OCI-LY7 (cell line): ENCODE measurements around the gene CLEC20A.

ENCODE experiments used
- EZH2phosphoT487 ChIP-seq: fragments of 200-600 bp; sonication (generic); IDR thresholded peaks from 2 replicates; pipeline ENCODE4 v1.6.1; 2018; ENCODE audit warnings: low read depth, borderline replicate concordance, mild to moderate bottlenecking, mixed run types, antibody characterized with exemption, low read length, moderate library complexity, mixed read lengths
- TF ChIP-seq, protein P1 (sequence below): fragments of 200-600 bp; sonication (generic); conservative IDR thresholded peaks from 2 replicates; pipeline ENCODE4 v1.5.1; 2014; ENCODE audit warnings: mild to moderate bottlenecking, antibody characterized with exemption, low read length, moderate library complexity, mixed read lengths

- TF ChIP-seq, protein P1, sequence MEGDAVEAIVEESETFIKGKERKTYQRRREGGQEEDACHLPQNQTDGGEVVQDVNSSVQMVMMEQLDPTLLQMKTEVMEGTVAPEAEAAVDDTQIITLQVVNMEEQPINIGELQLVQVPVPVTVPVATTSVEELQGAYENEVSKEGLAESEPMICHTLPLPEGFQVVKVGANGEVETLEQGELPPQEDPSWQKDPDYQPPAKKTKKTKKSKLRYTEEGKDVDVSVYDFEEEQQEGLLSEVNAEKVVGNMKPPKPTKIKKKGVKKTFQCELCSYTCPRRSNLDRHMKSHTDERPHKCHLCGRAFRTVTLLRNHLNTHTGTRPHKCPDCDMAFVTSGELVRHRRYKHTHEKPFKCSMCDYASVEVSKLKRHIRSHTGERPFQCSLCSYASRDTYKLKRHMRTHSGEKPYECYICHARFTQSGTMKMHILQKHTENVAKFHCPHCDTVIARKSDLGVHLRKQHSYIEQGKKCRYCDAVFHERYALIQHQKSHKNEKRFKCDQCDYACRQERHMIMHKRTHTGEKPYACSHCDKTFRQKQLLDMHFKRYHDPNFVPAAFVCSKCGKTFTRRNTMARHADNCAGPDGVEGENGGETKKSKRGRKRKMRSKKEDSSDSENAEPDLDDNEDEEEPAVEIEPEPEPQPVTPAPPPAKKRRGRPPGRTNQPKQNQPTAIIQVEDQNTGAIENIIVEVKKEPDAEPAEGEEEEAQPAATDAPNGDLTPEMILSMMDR, result peak; percentile 91
- no peak for TF ChIP-seq EZH2phosphoT487
Observed at GRCh38 chr1:178501705-178502329, 5.1 kb upstream of the CLEC20A start.
